Measurements from ENCODE around the gene CEP104.

CEP104 gene

GRCh38 chr1:3898994-3899753, 42.2 kb upstream of the CEP104 start:
- Mint-ChIP-seq H3K27ac (peak overlapping the region; percentile 85), H3K9me3 (peaks cover 17% of the 10 kb centered on the region), H3K27me3 (ENCODE audit: low read depth) (no peaks in the 10 kb centered on the region), H3K4me1 (ENCODE audit: low read depth) (peaks cover 37% of the 10 kb centered on the region), H3K36me3 (ENCODE audit: low read depth) (peaks cover 18% of the 10 kb centered on the region), H3K4me3 (peak overlapping the region; percentile 93)

GRCh38 chr1:3898475-3898735, 41.4 kb upstream of the CEP104 start:
- H3K4me1 Mint-ChIP-seq (ENCODE audit: low read depth) = peaks cover 31% of the 10 kb centered on the region
- peaks cover 17% of the 10 kb centered on the region for H3K9me3 Mint-ChIP-seq
- H3K27ac Mint-ChIP-seq = peak overlapping the region; percentile 85
- no peak overlapping the region for H3K4me3 Mint-ChIP-seq
- H3K27me3 Mint-ChIP-seq (ENCODE audit: low read depth) = no peaks in the 10 kb centered on the region
- H3K36me3 Mint-ChIP-seq (ENCODE audit: low read depth) = peaks cover 18% of the 10 kb centered on the region

DNA sequence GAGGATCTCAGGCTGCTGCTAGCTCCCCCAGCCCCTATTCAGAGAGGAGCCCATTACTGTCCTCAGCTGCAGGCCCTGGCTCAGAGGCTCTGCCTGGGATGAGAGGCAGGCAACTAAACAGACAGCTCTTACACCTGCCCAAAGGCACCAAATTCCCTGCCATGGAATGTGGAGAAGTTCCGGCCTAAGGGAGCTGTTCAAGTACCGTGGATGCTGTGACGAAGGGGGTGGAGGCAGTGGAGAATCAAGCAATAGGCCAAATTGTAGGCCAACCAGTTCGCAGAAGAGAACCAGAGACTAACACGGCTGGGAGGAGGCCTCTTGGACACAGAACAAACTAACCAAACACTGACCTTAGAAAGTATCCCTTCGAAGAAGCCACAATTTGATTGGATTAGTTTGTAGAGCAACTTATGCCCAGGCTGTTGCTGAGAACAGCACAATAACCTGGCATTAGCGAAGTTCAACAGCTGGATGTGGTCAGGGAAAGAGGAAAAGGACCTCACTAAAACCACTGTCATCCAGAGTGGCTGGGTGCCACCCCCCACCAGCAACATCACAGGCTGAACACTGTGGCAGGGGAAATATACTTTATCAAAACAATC, 39.5 kb upstream of the CEP104 start:
- Mint-ChIP-seq H3K4me3 (no peak overlapping the region), H3K4me1 (ENCODE audit: low read depth) (peaks cover 21% of the 10 kb centered on the region), H3K36me3 (ENCODE audit: low read depth) (peaks cover 18% of the 10 kb centered on the region), H3K27me3 (ENCODE audit: low read depth) (no peaks in the 10 kb centered on the region), H3K9me3 (peaks cover 17% of the 10 kb centered on the region), H3K27ac (no peak overlapping the region)

DNA sequence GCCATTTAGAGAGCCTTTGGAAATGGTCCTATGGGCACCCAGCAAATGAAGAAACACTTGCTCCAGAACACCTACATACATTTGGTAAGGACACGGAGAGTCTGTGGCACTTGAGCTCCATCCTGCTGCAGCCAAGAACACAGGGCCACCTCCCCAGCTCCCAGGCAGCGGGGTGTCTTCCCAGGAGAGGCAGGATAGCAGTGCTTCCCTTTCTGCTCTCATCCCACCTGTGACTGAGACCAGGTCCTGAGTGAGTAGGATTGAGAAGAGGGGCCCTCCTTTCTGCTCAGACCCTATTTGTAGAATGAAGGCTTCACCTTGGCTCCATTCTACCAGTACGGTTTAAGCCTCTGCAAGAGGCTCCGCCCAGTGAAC, 38.9 kb upstream of the CEP104 start:
- Mint-ChIP-seq H3K27ac (no peak overlapping the region), H3K9me3 (peaks cover 17% of the 10 kb centered on the region), H3K4me1 (ENCODE audit: low read depth) (peaks cover 23% of the 10 kb centered on the region)

GRCh38 chr1:3895279-3895950, 38.4 kb upstream of the CEP104 start:
- peaks cover 17% of the 10 kb centered on the region for H3K9me3 Mint-ChIP-seq
- peaks cover 21% of the 10 kb centered on the region for H3K36me3 Mint-ChIP-seq (ENCODE audit: low read depth)
- H3K27ac Mint-ChIP-seq = no peak overlapping the region
- H3K4me1 Mint-ChIP-seq (ENCODE audit: low read depth) = peaks cover 27% of the 10 kb centered on the region
- H3K27me3 Mint-ChIP-seq (ENCODE audit: low read depth) = no peaks in the 10 kb centered on the region
- no peak overlapping the region for H3K4me3 Mint-ChIP-seq

More for the DNA sequence above, 38.9 kb upstream of the CEP104 start:
- Mint-ChIP-seq H3K4me3 (no peak overlapping the region), H3K36me3 (ENCODE audit: low read depth) (peaks cover 19% of the 10 kb centered on the region), H3K27me3 (ENCODE audit: low read depth) (no peaks in the 10 kb centered on the region)

DNA sequence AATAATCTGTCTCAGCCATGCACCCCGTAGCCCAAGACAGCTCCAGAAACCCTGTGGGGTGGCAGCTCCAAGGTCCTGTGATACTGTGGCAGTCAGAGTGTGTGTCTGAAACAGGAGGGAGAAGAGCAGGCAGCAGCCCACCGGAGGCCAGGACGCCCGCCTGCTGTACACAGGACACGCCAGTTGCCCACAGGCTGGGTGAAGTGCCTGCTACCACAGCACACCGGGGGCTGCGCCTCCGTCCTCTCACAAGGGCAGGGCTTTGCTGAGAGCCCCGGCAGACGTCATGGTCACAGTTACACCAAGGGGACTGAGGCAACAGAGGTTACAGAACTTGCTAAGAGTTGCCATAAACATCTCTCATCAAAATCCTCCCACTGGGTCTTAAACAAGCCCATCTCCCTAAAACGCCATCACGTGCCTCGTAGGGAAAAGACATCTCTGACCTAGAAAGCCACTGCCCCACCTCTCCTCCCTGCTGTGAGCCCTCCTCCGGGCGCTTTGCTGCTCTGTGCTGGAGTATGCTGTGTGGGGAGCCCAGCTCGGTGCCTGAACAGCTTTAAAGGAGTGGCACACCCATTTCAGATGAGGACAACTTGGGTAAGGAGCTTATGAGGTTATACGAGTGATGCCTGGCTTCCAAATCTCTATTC, 37.7 kb upstream of the CEP104 start:
- Mint-ChIP-seq H3K9me3 (peaks cover 17% of the 10 kb centered on the region), H3K4me1 (ENCODE audit: low read depth) (peaks cover 32% of the 10 kb centered on the region), H3K4me3 (no peak overlapping the region), H3K27ac (no peak overlapping the region), H3K36me3 (ENCODE audit: low read depth) (peaks cover 27% of the 10 kb centered on the region), H3K27me3 (ENCODE audit: low read depth) (no peaks in the 10 kb centered on the region)

DNA sequence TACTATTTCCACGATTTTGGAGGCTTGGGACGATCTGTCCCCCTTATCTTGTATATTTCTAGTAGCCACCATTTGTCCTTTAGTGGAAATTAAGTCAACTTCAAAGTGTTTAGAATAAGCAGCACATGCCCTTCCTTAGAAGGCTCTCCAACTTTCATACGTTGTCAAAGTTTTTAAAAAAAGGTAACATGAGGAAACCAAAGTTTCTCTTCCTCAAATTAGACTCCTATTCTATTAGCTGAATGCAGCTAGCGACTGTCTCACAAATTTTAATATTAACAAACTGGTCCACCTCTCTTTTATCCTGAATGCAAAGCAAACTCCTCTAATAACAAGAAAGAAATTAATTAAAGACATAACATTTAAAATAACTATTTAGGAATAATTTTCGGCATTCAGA, 36.2 kb upstream of the CEP104 start:
- Mint-ChIP-seq H3K27ac (no peak overlapping the region), H3K9me3 (peaks cover 10% of the 10 kb centered on the region), H3K4me3 (no peak overlapping the region), H3K4me1 (ENCODE audit: low read depth) (peaks cover 20% of the 10 kb centered on the region), H3K36me3 (ENCODE audit: low read depth) (peaks cover 28% of the 10 kb centered on the region), H3K27me3 (ENCODE audit: low read depth) (no peaks in the 10 kb centered on the region)

DNA sequence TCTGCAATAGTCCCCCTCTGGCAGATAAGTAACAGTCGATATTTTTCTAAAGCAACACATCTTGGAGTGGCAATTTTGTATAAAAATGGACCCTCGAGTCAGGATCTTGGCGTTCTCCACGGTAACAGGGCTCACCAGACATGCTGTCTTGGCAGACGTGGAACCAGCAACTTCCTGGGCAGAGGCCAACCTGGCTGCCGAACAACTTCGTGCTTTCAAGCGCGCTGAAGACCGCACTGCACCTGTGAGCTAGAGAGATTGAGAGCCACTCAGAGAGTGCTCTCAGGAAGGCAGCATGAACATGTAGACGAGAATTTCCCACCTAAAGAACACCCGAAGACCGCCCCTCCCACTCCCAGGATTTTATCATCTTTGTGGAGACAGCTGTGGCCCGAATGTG, 35.7 kb upstream of the CEP104 start:
- peaks cover 5% of the 10 kb centered on the region for H3K9me3 Mint-ChIP-seq
- H3K27ac Mint-ChIP-seq = no peak overlapping the region
- no peaks in the 10 kb centered on the region for H3K27me3 Mint-ChIP-seq (ENCODE audit: low read depth)
- H3K36me3 Mint-ChIP-seq (ENCODE audit: low read depth) = peaks cover 27% of the 10 kb centered on the region
- no peak overlapping the region for H3K4me3 Mint-ChIP-seq
- peaks cover 20% of the 10 kb centered on the region for H3K4me1 Mint-ChIP-seq (ENCODE audit: low read depth)

GRCh38 chr1:3891329-3891865, 34.4 kb upstream of the CEP104 start:
- Mint-ChIP-seq H3K9me3 (no peaks in the 10 kb centered on the region), H3K27ac (no peak overlapping the region), H3K4me1 (ENCODE audit: low read depth) (peaks cover 15% of the 10 kb centered on the region), H3K36me3 (ENCODE audit: low read depth) (peaks cover 24% of the 10 kb centered on the region), H3K27me3 (ENCODE audit: low read depth) (no peaks in the 10 kb centered on the region), H3K4me3 (no peak overlapping the region)

DNA sequence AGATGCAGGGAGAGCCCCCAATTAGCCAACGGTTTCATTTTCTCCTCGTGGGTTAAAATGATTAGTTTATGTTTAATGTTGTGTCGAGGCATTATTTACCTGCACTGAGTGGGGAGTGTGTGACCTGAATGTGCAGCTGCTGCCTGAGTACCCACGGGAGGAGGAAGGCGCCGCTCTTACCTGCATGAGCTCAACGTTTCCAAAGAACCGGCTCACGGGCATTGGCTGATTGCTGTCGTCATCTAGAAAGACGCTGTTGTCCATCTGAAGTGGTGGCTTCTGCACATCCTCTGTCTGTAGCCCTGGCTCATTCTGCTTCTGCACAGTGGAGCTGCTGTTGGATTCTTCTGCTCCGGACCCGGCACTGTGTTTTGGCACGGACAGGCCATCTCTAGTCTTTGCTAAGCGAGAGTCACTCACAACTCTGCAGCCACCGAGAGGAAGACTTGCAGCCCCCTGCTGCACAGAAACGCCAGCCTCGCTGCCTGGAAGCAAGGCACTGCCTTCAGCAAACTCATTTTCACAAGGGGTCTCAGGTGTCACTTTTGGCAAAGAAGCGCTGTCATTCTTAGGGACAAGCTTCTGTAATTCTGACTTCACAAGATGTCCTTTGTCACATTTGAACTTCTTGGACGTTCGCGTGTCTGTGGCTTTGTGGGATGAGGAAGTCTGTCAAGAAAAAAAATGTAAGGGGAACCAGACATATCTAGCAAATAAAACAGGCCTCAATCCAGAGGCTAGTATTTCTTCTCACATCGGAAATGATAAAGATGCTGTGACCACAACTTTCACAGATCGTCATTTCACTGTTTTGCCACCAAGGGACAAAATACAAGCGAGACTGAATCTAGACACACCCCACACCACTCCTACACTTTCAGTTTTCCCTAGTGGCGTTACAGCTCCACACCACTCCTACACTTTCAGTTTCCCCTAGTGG, 33.6 kb upstream of the CEP104 start:
- peaks cover 21% of the 10 kb centered on the region for H3K36me3 Mint-ChIP-seq (ENCODE audit: low read depth)
- no peak overlapping the region for H3K4me3 Mint-ChIP-seq
- no peaks in the 10 kb centered on the region for H3K9me3 Mint-ChIP-seq
- H3K4me1 Mint-ChIP-seq (ENCODE audit: low read depth) = peaks cover 14% of the 10 kb centered on the region
- H3K27me3 Mint-ChIP-seq (ENCODE audit: low read depth) = no peaks in the 10 kb centered on the region
- H3K27ac Mint-ChIP-seq = no peak overlapping the region

DNA sequence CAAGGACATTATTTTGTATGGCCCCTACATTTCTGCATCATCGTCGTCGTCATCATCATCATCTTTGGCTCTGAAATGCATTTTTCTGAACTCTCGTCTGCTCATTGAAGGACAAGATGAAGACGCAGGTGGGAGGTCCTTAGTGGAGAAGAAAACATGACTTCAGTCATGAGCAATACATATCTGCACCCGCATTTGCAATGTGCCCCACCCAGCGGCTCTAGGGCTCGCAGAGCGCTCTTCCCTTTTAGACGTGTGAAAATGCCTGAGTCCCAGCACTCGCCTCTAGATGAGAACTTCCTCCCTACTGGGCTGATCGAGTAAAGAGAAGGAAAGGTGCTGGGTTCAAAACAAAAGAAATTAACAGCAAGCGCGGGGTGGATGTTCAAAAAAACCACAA, 32.9 kb upstream of the CEP104 start:
- H3K36me3 Mint-ChIP-seq (ENCODE audit: low read depth) = peaks cover 22% of the 10 kb centered on the region
- no peak overlapping the region for H3K27ac Mint-ChIP-seq

GRCh38 chr1:3888301-3888700, 31.3 kb upstream of the CEP104 start:
- Mint-ChIP-seq H3K4me3 (no peak overlapping the region), H3K27ac (no peak overlapping the region), H3K27me3 (ENCODE audit: low read depth) (no peaks in the 10 kb centered on the region), H3K36me3 (ENCODE audit: low read depth) (peaks cover 30% of the 10 kb centered on the region), H3K4me1 (ENCODE audit: low read depth) (peaks cover 14% of the 10 kb centered on the region), H3K9me3 (no peaks in the 10 kb centered on the region)

More for the DNA sequence above, 32.9 kb upstream of the CEP104 start:
- Mint-ChIP-seq H3K27me3 (ENCODE audit: low read depth) (no peaks in the 10 kb centered on the region), H3K4me3 (no peak overlapping the region), H3K4me1 (ENCODE audit: low read depth) (peaks cover 14% of the 10 kb centered on the region), H3K9me3 (no peaks in the 10 kb centered on the region)

- no peak overlapping the region for H3K27ac Mint-ChIP-seq
- H3K9me3 Mint-ChIP-seq = no peaks in the 10 kb centered on the region
- no peaks in the 10 kb centered on the region for H3K27me3 Mint-ChIP-seq (ENCODE audit: low read depth)
- no peak overlapping the region for H3K4me3 Mint-ChIP-seq
- peaks cover 14% of the 10 kb centered on the region for H3K4me1 Mint-ChIP-seq (ENCODE audit: low read depth)
- H3K36me3 Mint-ChIP-seq (ENCODE audit: low read depth) = peaks cover 33% of the 10 kb centered on the region
These were observed 29.7 kb upstream of the CEP104 start for GRCh38 chr1:3886691-3887090.

Data from T-helper 1 cell treated with Interleukin-12 subunit alpha and Interleukin-12 subunit beta and Interleukin-4 antibody, amounts not matched to agents 30 μg/mL and 1 μg/mL, for 36 hours (primary cell).